Stimulated activated CD8-positive, alpha-beta memory T cell treated with anti-CD3 and anti-CD28 coated beads, Interleukin-7, amount 100 ng/mL, for 1 hour (primary cell): ENCODE results near the gene AJUBA.
"Not testable (repeated sequence)": the region's sequence is repeated elsewhere in the genome, so short reads cannot be mapped to it uniquely, and the experiment has no call there.

Source experiments
- DNase-seq, 2 donors: peaks; one replicate each; pipeline ENCODE4 v3.0.0-alpha.2; 2020; ENCODE audit warnings: low read depth in 2 of 2

AJUBA gene

GRCh38 chr14:22979748-22980392, 2.5 kb downstream of the AJUBA start:
- no peak for DNase-seq

DNA sequence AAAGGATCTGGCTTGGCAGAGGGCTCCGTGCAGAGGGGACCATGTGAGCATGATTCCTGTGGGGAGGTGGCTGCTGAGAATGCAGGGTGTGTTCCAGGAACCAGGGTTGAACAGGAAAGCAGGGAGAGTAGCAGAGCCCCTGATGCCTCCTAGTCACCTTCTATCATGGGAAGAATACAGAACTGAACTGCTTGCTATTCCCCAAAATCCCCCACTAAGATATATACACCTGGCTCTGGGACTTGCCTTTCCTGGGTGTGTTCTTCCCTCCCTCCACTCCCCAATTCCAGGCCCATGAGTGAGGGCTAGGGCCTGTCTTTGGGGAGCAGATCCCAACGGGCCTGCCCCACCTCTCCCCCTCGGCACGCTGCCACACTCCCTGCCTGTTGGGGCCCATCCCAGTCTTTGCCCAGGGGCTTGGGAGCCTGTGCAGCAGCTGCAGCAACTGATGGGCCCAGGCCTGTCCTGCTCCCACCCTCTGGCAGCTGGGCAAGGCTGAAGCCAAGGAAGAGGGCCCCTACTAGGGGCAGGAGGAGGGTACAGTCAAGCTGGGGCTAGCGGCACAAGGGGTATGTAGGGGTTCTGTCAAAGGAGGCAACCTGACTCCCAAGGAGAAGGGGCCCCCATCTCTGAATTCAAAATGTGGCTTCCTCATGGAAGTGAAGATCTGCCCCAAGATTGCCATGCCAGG, 3.2 kb downstream of the AJUBA start:
- no peak for DNase-seq

- no peak for DNase-seq
These were observed 3.9 kb downstream of the AJUBA start for GRCh38 chr14:22978487-22978837.

DNA sequence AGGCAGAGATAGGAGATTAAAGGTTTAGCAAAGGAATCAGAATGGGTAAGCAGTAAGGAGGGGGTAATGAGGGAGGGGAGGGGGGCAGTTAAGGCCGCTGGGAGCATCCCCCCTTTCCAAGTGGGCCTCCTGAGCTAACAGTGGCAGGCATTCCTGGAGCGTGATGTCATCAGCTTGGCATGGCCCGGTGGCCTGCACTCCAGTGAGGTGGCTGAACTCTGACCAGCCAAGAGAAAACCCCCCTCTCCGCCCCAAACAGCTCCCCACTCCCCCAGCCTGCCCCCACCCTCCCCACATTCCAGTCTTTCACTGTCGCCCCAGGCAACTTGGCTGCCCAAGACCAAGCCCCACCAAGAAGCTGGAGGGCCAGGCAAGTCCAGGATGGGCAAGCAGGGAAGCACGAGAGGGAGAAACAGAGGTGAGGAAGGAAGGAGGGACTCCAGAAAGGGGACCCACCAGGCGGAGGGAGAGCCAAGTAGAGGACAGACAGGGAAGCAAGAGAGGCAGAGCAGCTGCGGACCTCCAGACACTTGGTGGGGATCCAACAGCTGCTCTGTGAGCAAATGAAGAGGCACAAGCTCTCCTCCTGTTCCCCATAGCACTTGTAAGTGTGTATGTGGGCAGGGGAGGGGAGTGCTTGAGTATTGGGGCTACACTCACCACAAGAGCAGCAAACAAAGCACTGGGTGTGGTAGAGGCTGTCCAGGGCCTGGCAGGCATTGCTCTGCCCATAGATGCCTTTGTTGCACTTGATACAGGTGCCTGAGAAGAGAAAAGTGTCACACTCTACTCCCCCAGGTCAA, 4.5 kb downstream of the AJUBA start:
- DNase-seq: no peak

- DNase-seq: no peak
These were observed 5.0 kb downstream of the AJUBA start for GRCh38 chr14:22977434-22977683.

DNA sequence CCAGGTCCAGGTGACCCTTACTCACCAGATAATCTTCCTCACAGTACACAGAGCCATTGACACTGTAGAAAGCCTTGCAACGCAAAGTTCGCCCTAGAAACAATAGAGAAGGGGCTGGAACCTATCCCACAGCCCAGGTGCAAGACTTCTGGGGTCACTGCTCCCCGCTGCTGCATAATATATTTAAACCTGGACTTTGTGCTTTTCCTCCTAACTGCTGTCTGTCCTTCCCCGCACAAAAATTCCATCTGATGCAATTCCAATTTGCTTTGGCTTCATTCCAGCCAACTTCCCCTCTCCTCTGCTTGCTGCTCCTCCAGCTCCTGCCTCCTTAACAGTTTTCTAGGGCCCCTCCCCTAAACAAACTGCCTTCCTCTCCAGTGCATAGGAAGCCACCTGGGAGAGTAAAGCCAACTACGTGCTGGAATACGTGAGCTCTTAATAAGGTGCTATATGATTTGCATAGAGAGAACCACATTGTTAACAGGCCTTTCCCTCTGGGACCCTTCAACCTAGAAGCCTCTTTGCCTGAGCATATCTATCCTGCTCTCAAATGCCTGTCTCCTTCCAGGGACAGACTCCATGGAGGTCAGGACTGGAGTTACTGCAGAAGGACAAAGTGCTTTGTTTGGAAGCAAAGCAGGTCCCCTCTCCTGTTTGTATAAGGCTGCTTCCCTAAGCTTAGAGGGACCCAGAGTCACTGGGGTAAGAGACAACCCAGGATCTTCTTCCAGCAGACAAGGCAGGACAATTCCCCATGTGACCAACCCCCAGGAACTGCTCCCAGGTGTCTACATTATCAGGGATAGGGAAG, 5.5 kb downstream of the AJUBA start:
- DNase-seq: no peak

DNA sequence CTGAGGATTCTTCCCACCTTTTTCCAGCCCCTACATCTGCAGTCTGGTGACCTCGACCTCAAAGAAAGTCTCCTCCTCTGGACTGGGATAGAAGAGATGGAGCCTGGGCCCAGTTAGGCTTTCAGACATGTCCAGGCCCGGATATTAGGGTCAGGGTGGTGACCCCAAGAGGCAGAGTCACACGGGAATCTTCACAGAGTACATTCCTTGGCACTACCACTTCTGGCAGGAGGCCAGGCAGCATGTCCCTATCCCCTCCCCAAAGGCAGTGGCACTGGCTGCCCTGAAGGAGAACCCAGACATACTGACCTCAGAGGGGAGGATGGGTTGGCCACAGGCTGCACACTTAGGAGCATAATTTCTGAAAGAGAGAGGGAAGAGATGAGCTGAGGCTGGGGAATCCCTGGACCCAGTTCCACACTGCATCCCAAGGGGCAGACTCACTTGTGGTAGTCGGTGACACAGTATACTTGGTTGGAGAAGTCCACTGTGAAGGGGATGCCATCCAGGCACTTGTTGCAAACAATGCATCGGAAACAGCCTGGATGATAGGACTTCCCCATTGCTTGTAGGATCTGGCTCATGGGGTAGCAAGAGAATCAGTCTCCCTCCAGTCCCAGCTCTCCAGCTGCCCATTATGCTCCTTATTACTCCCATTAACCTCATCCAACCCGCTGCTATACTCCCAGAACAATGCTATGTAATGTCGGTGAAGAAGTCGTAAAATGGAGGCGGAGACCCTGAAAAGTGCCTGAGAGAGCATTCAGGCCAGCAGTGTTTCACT, 7.6 kb downstream of the AJUBA start:
- no peak for DNase-seq

- DNase-seq: no peak
These were observed 8.9 kb downstream of the AJUBA start for GRCh38 chr14:22973217-22974032.

DNA sequence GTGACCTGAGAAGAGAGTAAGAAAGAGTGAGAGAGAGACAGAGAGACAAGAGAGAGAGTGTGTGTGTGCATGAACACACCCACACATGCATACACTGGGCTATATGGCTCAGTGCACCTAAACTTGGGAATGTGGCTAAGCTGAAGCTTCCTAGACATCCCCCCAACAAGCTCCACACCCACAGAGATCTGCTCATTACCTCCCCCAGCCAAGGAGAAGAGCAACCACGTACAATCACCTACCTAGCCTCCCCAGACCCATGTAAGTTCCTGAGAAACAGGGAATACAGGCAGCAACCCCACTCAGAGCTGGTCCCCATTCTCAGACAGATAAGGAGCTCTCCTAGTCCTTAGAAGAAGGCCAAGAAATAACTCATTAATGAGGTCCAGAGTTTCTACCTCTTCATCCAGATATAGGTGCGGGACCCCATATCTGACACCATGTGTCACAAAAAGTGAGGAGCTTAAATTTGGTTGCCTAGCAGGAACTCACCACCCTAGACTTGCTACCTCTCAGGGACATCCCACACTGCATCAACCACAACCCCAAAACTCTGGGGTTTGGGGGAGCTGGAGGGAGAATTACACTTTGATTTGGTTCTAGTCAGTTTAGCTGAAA, 9.9 kb downstream of the AJUBA start:
- no peak for DNase-seq

GRCh38 chr14:22971152-22971551, 11.2 kb downstream of the AJUBA start:
- no peak for DNase-seq

GRCh38 chr14:22966783-22967269, 15.5 kb downstream of the AJUBA start:
- no peak for DNase-seq

GRCh38 chr14:22965916-22966782, 16.2 kb downstream of the AJUBA start:
- DNase-seq: not testable (repeated sequence)

GRCh38 chr14:22962061-22962676, 20.2 kb downstream of the AJUBA start:
- DNase-seq: no peak

GRCh38 chr14:22955702-22956569, 26.4 kb downstream of the AJUBA start:
- DNase-seq: no peak

DNA sequence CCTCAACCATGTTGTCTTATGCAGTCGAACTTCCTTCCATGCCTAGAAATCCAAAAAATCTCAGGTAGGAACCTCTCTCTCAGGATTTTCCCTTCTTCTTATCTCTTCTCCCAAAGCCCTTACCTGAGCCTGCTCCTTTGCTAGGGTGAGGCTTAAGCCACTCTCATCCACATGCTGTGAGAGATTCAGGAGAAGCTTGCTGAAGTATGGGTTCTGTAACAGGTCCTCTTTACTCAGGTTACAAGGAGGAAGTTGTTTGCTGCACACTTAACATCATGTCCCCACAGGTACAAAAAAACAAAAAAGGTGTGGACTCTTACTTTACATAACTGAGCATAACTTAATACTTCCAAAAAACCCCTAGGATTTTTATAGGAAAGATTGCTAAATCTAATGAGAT, 29.9 kb downstream of the AJUBA start:
- no peak for DNase-seq

DNA sequence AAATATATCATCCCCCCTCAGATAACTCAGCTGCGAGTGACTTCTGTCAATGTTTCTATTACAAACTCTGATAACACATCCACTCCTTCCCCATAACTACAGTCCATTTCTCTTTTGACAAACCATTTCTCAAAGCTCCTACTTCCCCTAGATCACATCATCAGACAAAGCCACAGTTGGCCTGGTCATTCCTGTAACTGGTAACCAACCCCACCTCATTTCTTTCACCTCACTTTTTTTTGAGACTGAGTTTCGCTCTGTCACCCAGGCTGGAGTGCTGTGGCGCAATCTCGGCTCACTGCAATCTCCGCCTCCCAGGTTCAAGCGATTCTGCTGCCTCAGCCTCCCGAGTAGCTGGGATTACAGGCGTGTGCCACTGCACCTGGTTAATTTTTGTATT, 30.6 kb downstream of the AJUBA start:
- DNase-seq: not testable (repeated sequence)

- no peak for DNase-seq
These were observed 36.7 kb downstream of the AJUBA start for GRCh38 chr14:22945642-22946041.

DNA sequence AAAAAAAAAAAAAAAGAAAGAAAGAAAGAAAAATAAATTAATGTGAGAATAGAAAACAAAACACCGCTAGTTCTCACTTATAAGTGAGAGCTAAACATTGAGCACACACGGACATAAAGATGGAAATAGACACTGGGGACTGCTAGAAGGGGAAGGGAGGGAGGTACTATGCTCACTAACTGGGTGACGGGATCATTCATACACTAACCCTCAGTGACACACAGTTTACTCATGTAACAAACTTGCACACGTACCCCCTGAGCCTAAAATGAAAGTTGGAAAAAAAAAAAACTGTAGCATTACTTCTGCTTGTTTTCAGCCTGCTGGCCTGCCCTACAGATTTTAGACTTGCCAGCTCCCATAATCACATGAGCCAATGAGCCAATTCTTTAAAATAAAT, 42.7 kb downstream of the AJUBA start:
- no peak for DNase-seq
